NCI-H345 (cell line): ENCODE results near the gene NDUFB2.
"Not testable (repeated sequence)": the region's sequence is repeated elsewhere in the genome, so short reads cannot be mapped to it uniquely, and the experiment has no call there.

Experiments
- DNase-seq: peaks from one replicate; lab custom pipeline; 2025; lab: John Stamatoyannopoulos, UW

The NDUFB2 gene

DNA sequence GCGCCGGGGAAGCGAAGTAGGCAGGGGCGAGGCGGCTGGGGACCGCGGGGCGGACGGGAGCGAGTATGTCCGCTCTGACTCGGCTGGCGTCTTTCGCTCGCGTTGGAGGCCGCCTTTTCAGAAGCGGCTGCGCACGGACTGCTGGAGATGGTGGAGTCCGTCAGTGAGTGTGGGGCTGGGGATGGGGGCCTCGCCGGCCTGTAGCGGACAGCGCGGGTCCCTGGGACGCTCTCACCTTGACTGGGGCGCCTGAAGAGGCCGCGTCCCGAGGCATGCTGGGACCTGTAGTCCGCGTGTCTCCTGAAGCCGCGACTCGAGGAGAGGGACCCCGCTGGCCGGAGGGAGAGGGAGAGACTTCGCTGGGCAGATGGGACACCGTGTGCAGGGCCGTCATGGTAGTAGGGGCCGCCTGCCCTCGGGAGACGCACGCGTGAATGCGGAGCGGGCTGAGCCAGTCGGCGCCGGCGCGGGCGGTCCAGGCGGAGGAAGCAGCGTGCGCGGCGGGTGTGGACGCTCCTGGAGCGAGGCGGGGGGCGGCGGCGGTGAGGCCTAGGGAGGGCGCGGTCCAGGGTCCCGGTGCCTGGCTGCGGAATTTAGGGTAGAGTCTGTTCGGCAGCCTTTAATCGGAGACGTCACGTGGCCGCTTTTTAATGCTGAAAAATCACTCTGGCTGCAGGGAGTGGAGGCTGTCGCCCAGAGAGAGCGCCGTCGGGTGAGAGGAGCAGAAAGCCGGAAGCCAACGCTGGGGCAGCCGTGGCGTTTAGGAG, at the start of gene NDUFB2:
Gene NDUFB2, plus strand, starts transcription at position 29 of the 767 bp plus-strand sequence. Its CDS starts 37 bp downstream, at position 66.
- DNase-seq = peak; percentile 88

- peak; percentile 64 for DNase-seq
Measured at GRCh38 chr7:140646931-140647647, 49.4 kb upstream of the NDUFB2 start.

DNA sequence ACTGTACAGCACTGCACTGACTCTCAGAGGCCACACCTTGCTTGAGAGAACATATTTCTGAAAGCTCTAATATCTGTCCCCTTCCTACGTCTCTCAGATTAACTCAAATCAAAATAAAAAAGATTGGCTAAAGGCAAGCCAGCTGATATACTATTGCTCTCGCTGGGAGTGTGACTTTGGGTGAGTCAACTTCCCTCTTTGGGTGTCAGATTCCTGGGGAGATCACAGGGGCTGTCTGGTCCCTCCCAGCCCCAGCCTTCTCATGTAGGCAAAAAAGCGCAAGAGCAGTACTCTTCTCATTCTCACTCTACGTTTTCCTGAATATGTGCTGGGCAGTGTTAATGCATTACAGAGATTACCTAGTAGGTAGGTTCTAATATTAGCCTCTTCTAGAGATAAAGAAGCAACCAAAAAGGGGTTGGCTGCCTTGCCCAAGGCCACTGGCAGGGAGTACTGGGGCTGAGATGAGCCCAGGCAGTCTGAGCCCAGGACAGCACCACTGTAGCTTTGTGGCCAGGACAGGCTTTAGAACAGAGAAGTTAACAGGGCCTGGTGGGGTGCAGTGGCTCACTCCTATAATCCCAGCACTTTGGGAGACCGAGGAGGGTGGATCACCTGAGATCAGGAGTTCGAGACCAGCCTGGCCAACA, 46.8 kb upstream of the NDUFB2 start:
- DNase-seq = no peak

- DNase-seq = no peak
Measured at GRCh38 chr7:140650367-140650766, 46.1 kb upstream of the NDUFB2 start.

- DNase-seq = peak; percentile 80
Measured at GRCh38 chr7:140653319-140654108, 43.0 kb upstream of the NDUFB2 start.

DNA sequence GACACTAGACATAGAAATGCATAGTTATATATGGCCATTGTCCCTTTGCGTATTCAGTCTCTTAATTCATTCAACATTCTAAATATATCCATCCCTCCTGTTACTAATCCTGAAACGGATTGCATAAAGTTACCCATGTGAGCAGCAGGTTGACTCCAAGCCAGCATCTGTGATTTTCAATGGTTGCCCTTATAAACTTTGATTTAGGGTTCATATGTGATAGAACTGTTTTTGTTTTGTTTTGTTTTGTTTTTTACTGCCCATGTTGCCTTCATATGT, 42.5 kb upstream of the NDUFB2 start:
- DNase-seq = no peak

DNA sequence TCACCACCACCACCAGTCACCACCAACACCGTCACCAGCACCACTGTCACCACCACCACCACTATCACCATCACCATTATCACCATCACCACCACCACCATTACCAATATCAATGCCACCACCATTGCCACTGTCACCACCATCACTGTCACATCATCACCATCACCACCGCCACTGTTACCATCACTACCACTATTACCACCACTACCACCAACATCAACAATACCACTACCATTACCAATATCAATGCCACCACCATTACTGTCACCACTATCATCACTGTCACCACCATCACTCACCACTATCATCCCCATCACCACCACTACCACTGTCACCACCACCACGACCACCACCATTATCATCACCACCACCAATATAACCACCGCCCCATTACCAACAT, 41.8 kb upstream of the NDUFB2 start:
- DNase-seq = no peak

DNA sequence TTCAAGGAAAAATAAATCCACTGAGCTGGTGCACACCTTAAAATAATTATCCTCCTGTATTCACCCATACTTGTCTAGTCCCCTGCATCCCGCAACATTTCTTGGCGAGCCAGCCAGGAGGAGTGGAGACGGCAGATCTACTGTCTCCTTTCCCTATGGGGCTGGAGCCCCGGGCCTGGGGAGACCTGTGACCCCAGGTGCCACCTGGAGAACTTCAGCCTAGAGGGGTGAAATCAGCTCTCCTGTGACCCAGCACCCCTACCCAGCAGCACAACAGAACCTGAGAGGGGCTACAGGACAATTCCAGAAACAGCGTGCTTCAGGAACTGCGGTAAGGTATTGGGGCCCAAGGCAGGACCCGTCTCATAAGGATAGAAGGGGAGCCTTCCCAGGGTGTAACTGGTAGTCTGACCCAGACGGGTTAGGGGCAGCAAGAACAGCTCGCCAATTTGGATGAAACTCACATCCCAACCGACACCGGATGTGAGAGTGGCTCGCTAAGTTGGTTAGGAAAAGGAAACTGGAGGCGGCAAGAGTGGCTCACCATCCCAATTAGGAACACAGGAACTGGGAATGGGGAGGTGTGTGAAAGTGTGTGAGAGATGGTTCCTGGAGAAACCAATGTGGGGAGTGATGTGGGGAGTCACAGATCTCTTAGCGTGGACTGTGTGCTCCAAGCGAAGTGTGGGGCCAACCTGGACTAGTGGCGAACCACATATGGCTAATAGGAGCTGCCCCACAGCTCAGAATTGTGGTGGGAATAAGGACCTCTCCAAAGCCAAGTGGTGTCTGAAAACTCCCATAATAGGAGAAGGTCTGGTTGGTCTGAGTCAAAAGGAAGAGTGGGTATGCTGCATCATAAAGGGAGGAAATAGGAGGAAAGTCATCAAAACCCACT, 40.7 kb upstream of the NDUFB2 start:
- DNase-seq = no peak

- DNase-seq = no peak
Measured at GRCh38 chr7:140656548-140657515, 39.7 kb upstream of the NDUFB2 start.

- no peak for DNase-seq
Measured at GRCh38 chr7:140657891-140658290, 38.6 kb upstream of the NDUFB2 start.

DNA sequence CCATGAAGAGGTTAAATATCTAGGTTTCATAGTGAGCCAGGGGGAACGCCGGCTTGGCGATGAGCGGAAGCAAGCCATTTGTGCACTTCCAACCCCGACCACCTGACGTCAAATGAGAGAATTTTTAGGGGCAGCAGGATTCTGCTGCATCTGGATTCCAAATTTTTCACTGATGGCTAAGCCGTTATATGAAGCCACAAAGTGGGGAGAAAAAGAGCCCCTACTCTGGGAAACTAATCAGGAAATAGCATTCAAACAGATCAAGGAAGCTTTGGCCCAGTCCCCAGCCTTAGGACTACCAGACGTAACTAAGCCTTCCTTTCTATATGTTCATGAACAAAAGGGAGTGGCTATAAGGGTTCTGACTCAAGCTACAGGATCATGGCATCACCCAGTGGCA, 36.7 kb upstream of the NDUFB2 start:
- no peak for DNase-seq

DNA sequence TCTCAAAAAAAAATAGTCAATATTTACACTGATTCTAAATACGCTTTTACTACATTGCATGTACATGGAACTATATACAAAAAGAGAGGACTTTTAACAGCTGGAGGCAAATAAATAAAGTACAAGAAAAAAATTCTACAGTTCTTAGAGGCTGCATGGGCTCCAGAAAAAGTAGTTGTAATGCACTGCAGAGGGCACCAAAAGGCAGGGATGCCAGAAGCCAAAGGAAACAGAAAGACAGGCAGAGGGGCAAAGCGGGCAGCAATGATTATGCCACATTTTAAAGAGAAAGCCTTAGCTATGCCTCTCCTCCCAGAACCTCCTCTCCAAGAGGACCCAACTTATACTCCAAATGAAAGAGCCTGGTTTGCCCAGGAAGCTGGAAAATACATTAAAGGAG, 35.4 kb upstream of the NDUFB2 start:
- DNase-seq = no peak

DNA sequence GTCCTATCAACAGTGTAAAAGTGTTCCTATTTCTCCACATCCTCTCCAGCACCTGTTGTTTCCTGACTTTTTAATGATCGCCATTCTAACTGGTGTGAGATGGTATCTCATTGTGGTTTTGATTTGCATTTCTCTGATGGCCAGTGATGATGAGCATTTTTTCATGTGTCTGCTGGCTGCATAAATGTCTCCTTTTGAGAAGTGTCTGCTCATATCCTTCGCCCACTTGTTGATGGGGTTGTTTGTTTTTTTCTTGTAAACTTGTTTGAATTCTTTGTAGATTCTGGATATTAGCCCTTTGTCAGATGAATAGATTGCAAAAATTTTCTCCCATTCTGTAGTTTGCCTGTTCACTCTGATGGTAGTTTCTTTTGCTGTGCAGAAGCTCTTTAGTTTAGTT, 33.6 kb upstream of the NDUFB2 start:
- not testable (repeated sequence) for DNase-seq

DNA sequence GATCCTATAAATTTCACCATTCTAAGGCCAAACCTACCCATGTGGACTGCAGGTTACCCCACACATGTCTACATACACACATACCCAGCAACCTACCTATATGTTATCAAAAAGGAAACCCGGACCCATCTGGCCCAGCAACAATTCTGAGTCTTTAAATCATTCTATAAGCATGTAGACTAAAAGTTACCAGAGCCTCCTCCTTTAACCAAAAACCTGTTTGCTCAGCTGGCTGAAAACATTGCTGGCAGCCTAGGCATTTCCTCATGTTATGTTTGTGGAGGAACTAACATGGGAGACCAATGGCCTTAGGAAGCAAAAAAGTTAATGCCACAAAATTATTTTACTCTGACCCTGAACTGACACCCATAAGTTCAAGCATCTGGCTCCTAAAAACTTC, 29.0 kb upstream of the NDUFB2 start:
- no peak for DNase-seq

DNA sequence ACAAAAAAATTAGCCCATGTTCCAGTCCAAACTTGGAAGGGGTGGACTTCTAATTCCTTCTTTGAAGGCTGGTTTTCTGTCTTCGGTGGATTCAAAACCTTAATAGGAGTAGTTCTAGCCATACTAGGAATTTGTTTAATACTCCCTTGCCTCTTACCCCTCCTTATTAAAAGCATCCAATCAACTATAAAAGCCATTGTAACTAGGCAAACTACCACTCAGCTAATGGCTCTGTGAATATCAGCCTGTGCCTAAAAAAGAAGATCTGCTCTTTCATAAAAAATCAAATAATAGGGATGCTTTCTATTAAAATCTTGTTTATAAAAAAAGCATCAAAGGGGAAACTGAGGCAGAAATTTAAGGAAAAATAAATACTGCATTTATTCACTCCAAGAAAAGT, 27.9 kb upstream of the NDUFB2 start:
- no peak for DNase-seq

DNA sequence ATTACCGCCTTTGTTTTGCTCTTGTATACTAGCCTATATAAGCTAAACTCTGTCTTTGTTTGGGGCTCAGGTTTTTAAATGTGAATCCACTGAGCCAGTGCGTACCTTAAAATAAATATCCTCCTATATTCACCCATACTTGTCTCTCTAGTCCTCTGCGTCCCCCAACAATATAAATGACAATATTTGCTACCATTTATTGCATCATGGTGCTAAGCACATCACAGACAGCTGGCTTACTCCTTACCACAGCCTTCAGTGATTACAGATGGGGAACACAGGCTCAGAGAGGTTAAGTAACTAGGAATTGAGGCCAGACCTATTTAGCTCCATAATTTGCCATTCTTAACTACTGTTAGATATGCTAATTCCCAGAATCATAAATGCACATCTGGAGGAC, 27.2 kb upstream of the NDUFB2 start:
- DNase-seq = no peak

DNA sequence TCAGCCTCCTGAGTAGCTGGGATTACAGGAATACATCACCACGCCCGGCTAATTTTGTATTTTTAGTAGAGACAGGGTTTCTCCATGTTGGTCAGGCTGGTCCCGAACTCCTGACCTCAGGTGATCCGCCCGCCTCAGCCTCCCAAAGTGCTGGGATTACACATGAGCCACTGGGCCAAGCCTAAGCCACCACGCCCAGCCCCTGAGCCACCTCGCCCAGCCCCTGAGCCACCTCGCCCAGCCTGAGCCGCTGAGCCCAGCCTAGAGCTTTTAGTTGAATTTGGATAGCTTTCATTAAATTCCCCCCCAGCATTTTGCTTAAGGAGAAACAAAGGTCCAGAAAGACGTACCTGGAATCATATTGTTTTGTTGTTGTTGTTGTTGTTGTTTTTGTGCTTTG, 26.6 kb upstream of the NDUFB2 start:
- DNase-seq = not testable (repeated sequence)

GRCh38 chr7:140670343-140670935, 26.1 kb upstream of the NDUFB2 start:
- DNase-seq = peak; percentile 2

DNA sequence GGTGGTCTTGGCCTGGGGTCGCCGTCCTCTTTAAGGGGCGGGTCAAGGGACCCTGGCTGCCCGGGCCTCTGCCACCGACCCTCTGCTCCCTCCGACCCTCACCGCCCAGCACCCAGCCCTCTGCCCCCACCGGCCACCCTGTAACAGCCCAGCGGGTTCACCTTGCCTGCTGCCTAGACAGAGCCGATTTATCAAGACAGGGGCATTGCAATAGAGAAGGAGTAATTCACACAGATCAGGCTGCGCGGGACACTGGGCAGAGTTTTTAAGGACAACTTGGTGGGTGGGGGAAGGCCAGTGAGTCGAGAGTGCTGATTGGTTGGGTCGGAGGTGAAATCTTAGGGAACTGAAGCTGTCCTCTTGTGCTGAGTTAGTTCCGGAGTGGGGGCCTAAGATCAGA, 24.5 kb upstream of the NDUFB2 start:
- no peak for DNase-seq
